ENCODE results near the gene ZBTB11. TPM values are rescaled to one million over a fixed set of nuclear protein-coding genes. Genes with fewer than 3 reads are reported as not detected.
"Not testable (repeated sequence)": the region's sequence is repeated elsewhere in the genome, so short reads cannot be mapped to it uniquely, and the experiment has no call there.

Gene ZBTB11
- polyA plus RNA-seq, 6 donors from 2014 or later, result 6.8 to 14.1 (median 9.7) TPM

GRCh38 chr3:101703169-101703568 lies 26.2 kb upstream of the ZBTB11 start:
- Mint-ChIP-seq H3K4me1 (peaks cover 7 to 12% (median 11%) of the 10 kb centered on the region in 3 donors), H3K27ac (no peak overlapping the region), H3K36me3 (no peaks in the 10 kb centered on the region), H3K27me3 (no peaks in the 10 kb centered on the region), H3K9me3 (no peaks in the 10 kb centered on the region), H3K4me3 (no peak overlapping the region)
- DNase-seq, result no peak
- no peak for ATAC-seq (ENCODE audit: low read depth in 2 of 2)

- H3K36me3 Mint-ChIP-seq, result no peaks in the 10 kb centered on the region
- H3K27ac Mint-ChIP-seq, result no peak overlapping the region
- no peaks in the 10 kb centered on the region for H3K9me3 Mint-ChIP-seq
- no peak overlapping the region for H3K4me3 Mint-ChIP-seq
- no peak for ATAC-seq (ENCODE audit: low read depth in 2 of 2)
- DNase-seq, result no peak
- no peaks in the 10 kb centered on the region for H3K27me3 Mint-ChIP-seq
- peaks cover 7 to 12% (median 11%) of the 10 kb centered on the region in 3 donors for H3K4me1 Mint-ChIP-seq
These were observed 25.8 kb upstream of the ZBTB11 start for GRCh38 chr3:101702726-101703125.

GRCh38 chr3:101701696-101702634 lies 25.0 kb upstream of the ZBTB11 start:
- H3K27ac Mint-ChIP-seq, result peak overlapping the region in 4 of 6 donors; percentile 23 to 91 (median 36)
- peaks cover 7 to 12% (median 11%) of the 10 kb centered on the region in 3 donors for H3K4me1 Mint-ChIP-seq
- H3K36me3 Mint-ChIP-seq, result no peaks in the 10 kb centered on the region
- DNase-seq (no peak), ATAC-seq (ENCODE audit: low read depth in 2 of 2) (no peak)
- H3K27me3 Mint-ChIP-seq, result no peaks in the 10 kb centered on the region
- H3K4me3 Mint-ChIP-seq, result no peak overlapping the region
- no peaks in the 10 kb centered on the region for H3K9me3 Mint-ChIP-seq

- Mint-ChIP-seq H3K9me3 (no peaks in the 10 kb centered on the region), H3K27me3 (no peaks in the 10 kb centered on the region), H3K4me3 (no peak overlapping the region), H3K36me3 (no peaks in the 10 kb centered on the region), H3K27ac (no peak overlapping the region), H3K4me1 (peaks cover 2 to 10% (median 7%) of the 10 kb centered on the region in 3 donors)
- DNase-seq, result peak; percentile 51
- ATAC-seq (ENCODE audit: low read depth in 2 of 2), result peak in 1 of 2 donors; percentile 44
These were observed 18.9 kb upstream of the ZBTB11 start for GRCh38 chr3:101695779-101696372.

- ATAC-seq (ENCODE audit: low read depth in 2 of 2); H3K4me3 Mint-ChIP-seq; H3K36me3 Mint-ChIP-seq; DNase-seq; H3K9me3 Mint-ChIP-seq; H3K27me3 Mint-ChIP-seq: not testable (repeated sequence)
- H3K4me1 Mint-ChIP-seq, result peaks cover under 1 to 18% (median 11%) of the 10 kb centered on the region in 3 donors
- peak overlapping the region in 1 of 6 donors; percentile 60 for H3K27ac Mint-ChIP-seq
These were observed 17.9 kb upstream of the ZBTB11 start for GRCh38 chr3:101694836-101695235.

DNA sequence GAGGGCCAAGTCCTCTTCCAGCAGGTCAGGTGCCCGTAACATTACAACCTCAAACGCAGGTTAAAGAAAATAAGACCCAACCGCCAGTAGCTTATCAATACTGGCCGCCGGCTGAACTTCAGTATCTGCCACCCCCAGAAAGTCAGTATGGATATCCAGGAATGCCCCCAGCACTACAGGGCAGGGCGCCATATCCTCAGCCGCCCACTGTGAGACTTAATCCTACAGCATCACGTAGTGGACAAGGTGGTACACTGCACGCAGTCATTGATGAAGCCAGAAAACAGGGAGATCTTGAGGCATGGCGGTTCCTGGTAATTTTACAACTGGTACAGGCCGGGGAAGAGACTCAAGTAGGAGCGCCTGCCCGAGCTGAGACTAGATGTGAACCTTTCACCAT lies 16.6 kb upstream of the ZBTB11 start:
- H3K36me3 Mint-ChIP-seq, DNase-seq, H3K27me3 Mint-ChIP-seq, H3K9me3 Mint-ChIP-seq, H3K4me3 Mint-ChIP-seq, H3K27ac Mint-ChIP-seq: not testable (repeated sequence)
- H3K4me1 Mint-ChIP-seq, result peaks cover 6 to 22% (median 17%) of the 10 kb centered on the region in 3 donors
- ATAC-seq (ENCODE audit: low read depth in 2 of 2), result peak; percentile 82 to 83

GRCh38 chr3:101691685-101692671 lies 15.0 kb upstream of the ZBTB11 start:
- Mint-ChIP-seq H3K27ac (peak overlapping the region in 1 of 6 donors; percentile 24), H3K4me1 (peaks cover 6 to 30% (median 24%) of the 10 kb centered on the region in 3 donors)
- not testable (repeated sequence) for H3K4me3 Mint-ChIP-seq; H3K27me3 Mint-ChIP-seq; H3K36me3 Mint-ChIP-seq; DNase-seq; ATAC-seq (ENCODE audit: low read depth in 2 of 2); H3K9me3 Mint-ChIP-seq

DNA sequence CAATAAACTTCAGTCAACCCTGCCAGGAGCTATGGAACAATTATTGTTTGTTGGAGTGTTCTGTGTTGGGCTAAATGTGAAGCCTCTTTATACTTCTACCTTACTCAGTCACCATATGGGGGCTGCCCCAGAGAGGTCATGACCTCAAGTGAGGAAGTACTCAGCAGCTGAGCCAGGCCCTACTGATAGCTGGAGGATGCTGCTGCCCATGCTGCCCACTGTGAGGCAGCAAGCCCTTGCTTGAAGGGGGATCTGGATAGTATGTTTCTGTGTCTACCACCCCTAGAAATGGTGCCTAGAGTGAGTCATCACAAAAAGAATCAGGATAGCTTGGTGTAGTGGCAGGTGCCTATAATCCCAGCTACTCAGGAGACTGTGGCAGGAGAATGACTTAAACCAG lies 14.0 kb upstream of the ZBTB11 start:
- H3K9me3 Mint-ChIP-seq, result no peaks in the 10 kb centered on the region
- ATAC-seq (ENCODE audit: low read depth in 2 of 2) (no peak), DNase-seq (no peak)
- peaks cover 10 to 38% (median 29%) of the 10 kb centered on the region in 3 donors for H3K4me1 Mint-ChIP-seq
- no peaks in the 10 kb centered on the region for H3K36me3 Mint-ChIP-seq
- peak overlapping the region in 2 of 6 donors; percentile 59 to 84 for H3K27ac Mint-ChIP-seq
- H3K4me3 Mint-ChIP-seq, result peak overlapping the region in 2 of 8 donors; percentile 35 to 55
- H3K27me3 Mint-ChIP-seq, result no peaks in the 10 kb centered on the region

DNA sequence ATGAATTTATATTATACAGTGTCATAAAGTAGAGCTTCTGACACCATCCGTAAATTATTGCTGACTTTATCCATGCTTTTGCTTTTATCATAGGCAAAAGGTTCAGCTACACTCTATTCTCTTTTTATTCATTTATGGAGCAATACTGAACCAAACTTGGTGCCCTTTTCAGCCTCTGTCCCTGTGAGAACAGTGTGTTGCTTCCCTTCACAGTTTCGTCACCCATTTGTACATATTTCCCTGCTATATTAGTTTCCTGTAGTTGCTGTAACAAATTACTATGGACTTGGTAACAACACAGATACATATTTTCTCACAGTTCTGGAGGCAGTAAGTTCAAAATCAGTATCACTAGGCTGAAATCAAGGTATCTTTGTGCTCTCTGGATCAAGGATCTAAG lies 12.4 kb upstream of the ZBTB11 start:
- ATAC-seq (ENCODE audit: low read depth in 2 of 2), result no peak
- no peak for DNase-seq
- Mint-ChIP-seq H3K9me3 (no peaks in the 10 kb centered on the region), H3K4me1 (peaks cover 23 to 49% (median 44%) of the 10 kb centered on the region in 3 donors), H3K4me3 (peak overlapping the region in 3 of 8 donors; percentile 47 to 78 (median 60)), H3K27me3 (no peaks in the 10 kb centered on the region), H3K36me3 (peaks cover 10% of the 10 kb centered on the region in 2 donors), H3K27ac (peak overlapping the region in 3 of 6 donors; percentile 4 to 63 (median 57))

GRCh38 chr3:101687142-101687931 lies 10.4 kb upstream of the ZBTB11 start:
- Mint-ChIP-seq H3K27me3 (no peaks in the 10 kb centered on the region), H3K4me1 (peaks cover 23 to 49% (median 44%) of the 10 kb centered on the region in 3 donors), H3K36me3 (peaks cover 10 to 16% of the 10 kb centered on the region in 2 donors), H3K4me3 (peak overlapping the region; percentile 96 to 100 (median 100)), H3K9me3 (no peaks in the 10 kb centered on the region), H3K27ac (peak overlapping the region; percentile 97 to 100 (median 98))
- ATAC-seq (ENCODE audit: low read depth in 2 of 2) (no peak), DNase-seq (no peak)

DNA sequence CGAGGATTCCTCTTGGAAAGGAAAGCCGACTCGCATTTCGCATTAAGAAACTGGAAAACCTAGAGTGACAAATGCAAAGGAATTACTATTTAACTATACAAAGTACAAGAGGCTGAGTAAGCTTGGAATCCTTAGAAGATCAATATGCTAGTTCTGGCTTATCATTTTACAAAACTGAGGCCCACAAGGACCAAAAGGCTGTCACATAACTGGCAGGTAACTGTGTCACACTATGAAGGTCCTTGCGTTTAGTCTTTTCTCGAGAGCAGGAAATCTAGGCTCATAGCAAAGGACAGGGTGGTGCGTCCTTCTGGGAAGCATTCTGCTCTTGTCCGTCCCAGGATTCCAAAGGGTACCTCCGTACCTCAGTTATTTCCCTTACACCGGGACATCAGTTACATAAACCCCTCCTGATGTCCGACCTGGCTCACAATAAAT lies 9.0 kb upstream of the ZBTB11 start:
- Mint-ChIP-seq H3K4me1 (peaks cover 30 to 52% (median 40%) of the 10 kb centered on the region in 3 donors), H3K4me3 (peak overlapping the region; percentile 96 to 100 (median 100)), H3K27ac (peak overlapping the region; percentile 97 to 100 (median 98)), H3K9me3 (no peaks in the 10 kb centered on the region), H3K36me3 (peaks cover 16 to 23% of the 10 kb centered on the region in 2 donors), H3K27me3 (no peaks in the 10 kb centered on the region)
- no peak for DNase-seq
- peak; percentile 7 to 8 for ATAC-seq (ENCODE audit: low read depth in 2 of 2)

GRCh38 chr3:101685050-101685400 lies 8.1 kb upstream of the ZBTB11 start:
- no peak for DNase-seq

More at GRCh38 chr3:101685050-101685400, 8.1 kb upstream of the ZBTB11 start:
- Mint-ChIP-seq H3K27ac (peak overlapping the region; percentile 91 to 100 (median 98)), H3K36me3 (peaks cover 19 to 26% of the 10 kb centered on the region in 2 donors), H3K9me3 (no peaks in the 10 kb centered on the region), H3K27me3 (no peaks in the 10 kb centered on the region), H3K4me3 (peak overlapping the region; percentile 82 to 100 (median 99)), H3K4me1 (peaks cover 30 to 46% (median 33%) of the 10 kb centered on the region in 3 donors)
- ATAC-seq (ENCODE audit: low read depth in 2 of 2), result no peak
